Esophagus muscularis mucosa (tissue), 4 donors: ENCODE data around the gene PIP5K1B. TPM values are rescaled to one million over a fixed set of nuclear protein-coding genes. Genes with fewer than 3 reads are reported as not detected.

ENCODE experiments used
- DNase-seq: peaks from one replicate; pipeline ENCODE4 v3.0.0-alpha.2; 2017; ENCODE audit errors: extremely low spot score
- H3K27ac ChIP-seq, 4 donors: fragments of 200-600 bp; sonication (generic); replicated peaks in 1 of 4; 1 replicate in 3 of 4; 2 replicates in 1 of 4; pipeline ENCODE4 v1.5.1; 2016 to 2019; ENCODE audit warnings: mild to moderate bottlenecking in 1 of 4
- H3K27me3 ChIP-seq, 4 donors: fragments of 200-600 bp; sonication (generic); one replicate each; pipeline versions ENCODE4 v1.5.1 to v1.6.0; 2016 to 2019
- H3K36me3 ChIP-seq, 4 donors: fragments of 200-600 bp; sonication (generic); one replicate each; pipeline ENCODE4 v1.5.1; 2016 to 2019
- H3K4me1 ChIP-seq, 4 donors: fragments of 200-600 bp; sonication (generic); one replicate each; pipeline ENCODE4 v1.5.1; 2016 to 2019
- H3K4me3 ChIP-seq, 4 donors: fragments of 200-600 bp; sonication (generic); 1 replicate in 2 of 4; 2 replicates in 2 of 4; pipeline ENCODE4 v1.5.1; 2016 to 2019; ENCODE audit warnings: mild to moderate bottlenecking in 4 of 4, moderate library complexity in 1 of 4
- H3K9me3 ChIP-seq, 4 donors: fragments of 200-600 bp; sonication (generic); 1 replicate in 3 of 4; 2 replicates in 1 of 4; pipeline ENCODE4 v1.5.1; 2016 to 2019
- EP300 ChIP-seq: sonication (generic); formaldehyde crosslinking; IDR thresholded peaks from one replicate; pipeline ENCODE4 v1.6.1; 2017; ENCODE audit warnings: antibody characterized with exemption
- POLR2A ChIP-seq: fragments of 450-650 bp; IDR thresholded peaks from one replicate; pipeline ENCODE4 v1.6.1; 2017; ENCODE audit warnings: antibody characterized with exemption, moderate library complexity, mild to moderate bottlenecking, low read depth
- POLR2AphosphoS5 ChIP-seq, 2 donors: sonication (generic); formaldehyde crosslinking; IDR thresholded peaks; one replicate each; pipeline ENCODE4 v1.6.1; 2017; ENCODE audit warnings: antibody characterized with exemption in 2 of 2
- WGBS: methylation state at CpG from one replicate; pipeline ENCODE4 v1.1.5; 2018; 5-methylcytosine and 5-hydroxymethylcytosine counted together
- intact Hi-C: fragments of 100-400 bp; cut with DNase I; formaldehyde crosslinking; loops from one replicate; pipeline ENCODE4 v1.15.1; 2023
- total RNA-seq, 4 donors: library from RNA; depleted of rRNA; stranded (reverse); fragments of >200 nt; gene quantifications; one replicate each; pipeline versions ENCODE4 v1.1.0 to v1.2.1, GENCODE V29; 2016
- TF ChIP-seq, protein P1 (sequence below), 3 experiments: fragments of 200-600 bp in 2 of 3; fragments of 450-650 bp in 1 of 3; sonication (generic) in 2 of 3; IDR thresholded peaks; one replicate each; pipeline ENCODE4 v1.5.1; 2017 to 2019; ENCODE audit warnings: antibody characterized with exemption in 3 of 3, mild to moderate bottlenecking in 2 of 3, moderate library complexity in 1 of 3

Gene PIP5K1B
- total RNA-seq, 4 donors from 2014 or later: 0.42 to 1.7 (median 1.2) TPM

- TF ChIP-seq POLR2AphosphoS5 (IDR thresholded peaks at IDR 0.05): no peak
- no peak for TF ChIP-seq EP300
- TF ChIP-seq POLR2A: no peak
- TF ChIP-seq, protein P1, sequence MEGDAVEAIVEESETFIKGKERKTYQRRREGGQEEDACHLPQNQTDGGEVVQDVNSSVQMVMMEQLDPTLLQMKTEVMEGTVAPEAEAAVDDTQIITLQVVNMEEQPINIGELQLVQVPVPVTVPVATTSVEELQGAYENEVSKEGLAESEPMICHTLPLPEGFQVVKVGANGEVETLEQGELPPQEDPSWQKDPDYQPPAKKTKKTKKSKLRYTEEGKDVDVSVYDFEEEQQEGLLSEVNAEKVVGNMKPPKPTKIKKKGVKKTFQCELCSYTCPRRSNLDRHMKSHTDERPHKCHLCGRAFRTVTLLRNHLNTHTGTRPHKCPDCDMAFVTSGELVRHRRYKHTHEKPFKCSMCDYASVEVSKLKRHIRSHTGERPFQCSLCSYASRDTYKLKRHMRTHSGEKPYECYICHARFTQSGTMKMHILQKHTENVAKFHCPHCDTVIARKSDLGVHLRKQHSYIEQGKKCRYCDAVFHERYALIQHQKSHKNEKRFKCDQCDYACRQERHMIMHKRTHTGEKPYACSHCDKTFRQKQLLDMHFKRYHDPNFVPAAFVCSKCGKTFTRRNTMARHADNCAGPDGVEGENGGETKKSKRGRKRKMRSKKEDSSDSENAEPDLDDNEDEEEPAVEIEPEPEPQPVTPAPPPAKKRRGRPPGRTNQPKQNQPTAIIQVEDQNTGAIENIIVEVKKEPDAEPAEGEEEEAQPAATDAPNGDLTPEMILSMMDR (IDR thresholded peaks at IDR 0.05): no peak
- Histone ChIP-seq H3K9me3 (no peaks in the 10 kb centered on the region), H3K27me3 (no peaks in the 10 kb centered on the region), H3K4me3 (no peak overlapping the region), H3K4me1 (no peaks in the 10 kb centered on the region), H3K27ac (no peak overlapping the region), H3K36me3 (no peaks in the 10 kb centered on the region)
- 70% methylated on average over 5 of the region's 5 CpGs for WGBS
- intact Hi-C loops: no loop called here
- no peak for DNase-seq
Measured at GRCh38 chr9:68731857-68732256, 26.8 kb downstream of the PIP5K1B start.

GRCh38 chr9:68732405-68733020 is 27.5 kb downstream of the PIP5K1B start:
- TF ChIP-seq, protein P1 (IDR thresholded peaks at IDR 0.05): no peak
- TF ChIP-seq EP300 (no peak), POLR2A (no peak), POLR2AphosphoS5 (IDR thresholded peaks at IDR 0.05) (no peak)
- Histone ChIP-seq H3K4me1 (no peaks in the 10 kb centered on the region), H3K4me3 (no peak overlapping the region), H3K9me3 (no peaks in the 10 kb centered on the region), H3K27ac (no peak overlapping the region), H3K27me3 (no peaks in the 10 kb centered on the region), H3K36me3 (no peaks in the 10 kb centered on the region)
- no peak for DNase-seq
- intact Hi-C loops: no loop called here
- 84% methylated on average over 11 of the region's 11 CpGs for WGBS

GRCh38 chr9:68733021-68733405 is 28.0 kb downstream of the PIP5K1B start:
- H3K4me3 ChIP-seq: no peak overlapping the region
- DNase-seq: no peak
- no peaks in the 10 kb centered on the region for H3K9me3 ChIP-seq
- 61% methylated on average over 5 of the region's 5 CpGs for WGBS
- TF ChIP-seq, protein P1 (IDR thresholded peaks at IDR 0.05): no peak
- no peak for TF ChIP-seq POLR2AphosphoS5 (IDR thresholded peaks at IDR 0.05)
- TF ChIP-seq POLR2A: no peak
- H3K4me1 ChIP-seq: no peaks in the 10 kb centered on the region
- no peaks in the 10 kb centered on the region for H3K27me3 ChIP-seq
- H3K36me3 ChIP-seq: no peaks in the 10 kb centered on the region
- H3K27ac ChIP-seq: no peak overlapping the region
- intact Hi-C loops: no loop called here

DNA sequence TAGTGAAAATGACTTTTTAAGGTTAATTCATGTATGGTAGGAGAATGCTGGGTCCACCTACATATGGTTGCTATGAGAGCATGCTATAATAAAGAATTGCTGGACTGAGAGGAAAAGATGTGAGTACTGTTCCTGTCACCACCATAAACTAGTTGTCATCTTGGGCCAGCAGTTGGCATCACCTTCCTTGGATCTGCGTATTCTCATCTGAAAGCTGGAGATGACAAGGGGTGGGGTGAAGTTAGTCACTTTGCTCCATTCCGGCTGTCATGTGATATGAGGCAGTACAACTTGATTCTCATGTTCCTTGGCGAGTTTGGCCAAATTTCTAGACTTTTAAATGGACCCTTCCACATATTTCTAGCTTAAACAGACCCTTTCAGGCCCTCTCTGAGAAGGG is 33.3 kb downstream of the PIP5K1B start:
- Histone ChIP-seq H3K4me3 (no peak overlapping the region), H3K27ac (no peak overlapping the region), H3K9me3 (no peaks in the 10 kb centered on the region), H3K36me3 (no peaks in the 10 kb centered on the region), H3K27me3 (no peaks in the 10 kb centered on the region), H3K4me1 (peaks cover 0 to 4% (median 0%) of the 10 kb centered on the region in 4 donors)
- TF ChIP-seq, protein P1 (IDR thresholded peaks at IDR 0.05): no peak
- TF ChIP-seq POLR2A (no peak), POLR2AphosphoS5 (IDR thresholded peaks at IDR 0.05) (no peak), EP300 (no peak)
- 89% methylated on average over 3 of the region's 3 CpGs for WGBS
- intact Hi-C loops: no loop called here
- DNase-seq: no peak

- intact Hi-C loops: no loop called here
- 61% methylated on average over 2 of the region's 2 CpGs for WGBS
- Histone ChIP-seq H3K9me3 (no peaks in the 10 kb centered on the region), H3K4me3 (no peak overlapping the region), H3K36me3 (no peaks in the 10 kb centered on the region), H3K27ac (no peak overlapping the region), H3K4me1 (peaks cover 0 to 4% (median 0%) of the 10 kb centered on the region in 4 donors), H3K27me3 (no peaks in the 10 kb centered on the region)
- no peak for TF ChIP-seq POLR2AphosphoS5 (IDR thresholded peaks at IDR 0.05)
- no peak for TF ChIP-seq EP300
- TF ChIP-seq, protein P1 (IDR thresholded peaks at IDR 0.05): no peak
- no peak for DNase-seq
Measured at GRCh38 chr9:68739621-68740174, 34.7 kb downstream of the PIP5K1B start.
